Astrocyte (in vitro differentiated cells and primary cell): ENCODE results near the gene ARVCF. TPM values are rescaled to one million over a fixed set of nuclear protein-coding genes. Genes with fewer than 3 reads are reported as not detected.

Experiments used
- DNase-seq: peaks from one replicate; pipeline ENCODE4 v3.0.0-alpha.2; 2010; ENCODE audit warnings: low read depth
- FAIRE-seq: peaks from 2 replicates; lab custom pipeline; 2011; peaks lifted over from hg19 to GRCh38; lab: Jason Lieb, UNC
- H2AFZ ChIP-seq: 2 replicates; pipeline ENCODE4 v1.6.0; 2012; ENCODE audit warnings: low read depth, low read length, inconsistent platforms
- H3K27ac ChIP-seq: 2 replicates; pipeline ENCODE4 v1.5.1; 2011; ENCODE audit warnings: low read depth, low read length, inconsistent platforms
- H3K27me3 ChIP-seq: 2 replicates; pipeline ENCODE4 v1.6.0; 2011; ENCODE audit warnings: low read length, inconsistent platforms; ENCODE audit not compliant: insufficient read depth
- H3K36me3 ChIP-seq: 2 replicates; pipeline ENCODE4 v1.5.1; 2011; ENCODE audit warnings: low read length, inconsistent platforms; ENCODE audit not compliant: insufficient read depth
- H3K4me1 ChIP-seq: 2 replicates; pipeline ENCODE4 v1.5.1; 2011; ENCODE audit warnings: low read length, inconsistent platforms; ENCODE audit not compliant: insufficient read depth
- H3K4me2 ChIP-seq: 2 replicates; pipeline ENCODE4 v1.6.0; 2012; ENCODE audit warnings: low read length, inconsistent platforms
- H3K4me3 ChIP-seq: 2 replicates; pipeline ENCODE4 v1.5.1; 2011; ENCODE audit warnings: low read depth, mild to moderate bottlenecking, low read length, inconsistent platforms; ENCODE audit not compliant: insufficient read depth
- H3K79me2 ChIP-seq: 2 replicates; pipeline ENCODE4 v1.6.0; 2012; ENCODE audit warnings: mild to moderate bottlenecking, low read length, inconsistent platforms; ENCODE audit not compliant: insufficient read depth
- H3K9ac ChIP-seq: 2 replicates; pipeline ENCODE4 v1.6.0; 2012; ENCODE audit warnings: mild to moderate bottlenecking, low read length, inconsistent platforms
- H3K9me3 ChIP-seq: 2 replicates; pipeline ENCODE4 v1.5.1; 2012; ENCODE audit warnings: low read depth, mild to moderate bottlenecking, low read length, inconsistent platforms; ENCODE audit not compliant: insufficient read depth
- H4K20me1 ChIP-seq: 2 replicates; pipeline ENCODE4 v1.6.0; 2012; ENCODE audit warnings: low read length, inconsistent platforms; ENCODE audit not compliant: insufficient read depth
- H3K27ac Mint-ChIP-seq: one replicate; pipeline ENCODE4 v1.8.0; 2021; ENCODE audit warnings: mild to moderate bottlenecking, mixed read lengths; ENCODE audit not compliant: unreplicated experiment
- H3K27me3 Mint-ChIP-seq: one replicate; pipeline ENCODE4 v1.8.0; 2021; ENCODE audit warnings: low read depth, mixed read lengths; ENCODE audit not compliant: unreplicated experiment
- H3K36me3 Mint-ChIP-seq: one replicate; pipeline ENCODE4 v1.8.0; 2021; ENCODE audit warnings: low read depth, mixed read lengths; ENCODE audit not compliant: unreplicated experiment
- H3K4me1 Mint-ChIP-seq: one replicate; pipeline ENCODE4 v1.8.0; 2021; ENCODE audit warnings: low read depth, mixed read lengths; ENCODE audit not compliant: unreplicated experiment
- H3K4me3 Mint-ChIP-seq: one replicate; pipeline ENCODE4 v1.8.0; 2021; ENCODE audit warnings: mild to moderate bottlenecking, moderate library complexity, mixed read lengths; ENCODE audit not compliant: unreplicated experiment
- H3K9me3 Mint-ChIP-seq: one replicate; pipeline ENCODE4 v1.8.0; 2021; ENCODE audit warnings: mild to moderate bottlenecking, mixed read lengths; ENCODE audit not compliant: unreplicated experiment
- CTCF ChIP-seq: IDR thresholded peaks from 2 replicates; pipeline ENCODE4 v1.5.1; 2011; ENCODE audit warnings: low read depth, mild to moderate bottlenecking, inconsistent platforms, low read length, moderate library complexity; ENCODE audit not compliant: insufficient read depth
- EZH2 ChIP-seq: IDR thresholded peaks from 2 replicates; pipeline ENCODE4 v1.6.1; 2012; ENCODE audit warnings: mild to moderate bottlenecking, low read length, inconsistent platforms; ENCODE audit not compliant: insufficient read depth
- total RNA-seq: library from RNA; stranded (reverse); gene quantifications from 2 replicates; pipeline ENCODE4 v1.2.1, GENCODE V29; 2021

Gene ARVCF
- total RNA-seq, 1 donor from 2014 or later: 17.9 TPM

GRCh38 chr22:19970479-19971275, 45.9 kb downstream of the ARVCF start:
- FAIRE-seq: no peak
- H3K9me3 ChIP-seq: no peaks in the 10 kb centered on the region
- no peaks in the 10 kb centered on the region for H3K27me3 ChIP-seq
- no peak overlapping the region for H3K9ac ChIP-seq
- no peak overlapping the region for H3K27ac Mint-ChIP-seq
- no peak overlapping the region for H2AFZ ChIP-seq
- H4K20me1 ChIP-seq: peaks cover 45% of the 10 kb centered on the region
- H3K36me3 Mint-ChIP-seq: peaks cover 6% of the 10 kb centered on the region
- no peak overlapping the region for H3K4me3 ChIP-seq
- no peak overlapping the region for H3K4me2 ChIP-seq
- peaks cover 10% of the 10 kb centered on the region for H3K4me1 ChIP-seq
- no peaks in the 10 kb centered on the region for H3K79me2 ChIP-seq
- H3K27me3 Mint-ChIP-seq: no peaks in the 10 kb centered on the region
- H3K9me3 Mint-ChIP-seq: no peaks in the 10 kb centered on the region
- peaks cover 3% of the 10 kb centered on the region for H3K4me1 Mint-ChIP-seq
- no peak overlapping the region for H3K4me3 Mint-ChIP-seq
- H3K27ac ChIP-seq: no peak overlapping the region
- TF ChIP-seq EZH2 (no peak), CTCF (peak; percentile 55)
- DNase-seq: no peak
- H3K36me3 ChIP-seq: peaks cover 5% of the 10 kb centered on the region

GRCh38 chr22:19970031-19970478, 46.6 kb downstream of the ARVCF start:
- TF ChIP-seq EZH2 (no peak), CTCF (no peak)
- Mint-ChIP-seq H3K9me3 (no peaks in the 10 kb centered on the region), H3K4me1 (peaks cover 1% of the 10 kb centered on the region), H3K27ac (no peak overlapping the region), H3K27me3 (no peaks in the 10 kb centered on the region), H3K36me3 (peaks cover 6% of the 10 kb centered on the region), H3K4me3 (no peak overlapping the region)
- no peaks in the 10 kb centered on the region for H3K79me2 ChIP-seq
- H3K4me2 ChIP-seq: no peak overlapping the region
- H3K9me3 ChIP-seq: no peaks in the 10 kb centered on the region
- no peak overlapping the region for H3K27ac ChIP-seq
- H3K27me3 ChIP-seq: no peaks in the 10 kb centered on the region
- H3K9ac ChIP-seq: no peak overlapping the region
- FAIRE-seq (no peak), DNase-seq (no peak)
- H3K4me3 ChIP-seq: no peak overlapping the region
- H4K20me1 ChIP-seq: peaks cover 40% of the 10 kb centered on the region
- peaks cover 5% of the 10 kb centered on the region for H3K36me3 ChIP-seq
- H2AFZ ChIP-seq: no peak overlapping the region
- peaks cover 4% of the 10 kb centered on the region for H3K4me1 ChIP-seq
